Common myeloid progenitor, CD34-positive (primary cell): ENCODE data around the gene SLC27A1.
A peak's percentile ranks its signal among the peaks of the same experiment; 100 is the strongest.
"Not testable (repeated sequence)": the region's sequence is repeated elsewhere in the genome, so short reads cannot be mapped to it uniquely, and the experiment has no call there.

Source experiments
- CTCF ChIA-PET: fragments of 350-600 bp; sonication (Branson Sonifier 250); formaldehyde crosslinking; loops from one replicate; lab custom pipeline; 2021; ENCODE audit warnings: antibody characterized with exemption; lab: Charles Lee
- POLR2A ChIA-PET: fragments of 350-600 bp; sonication (Branson Sonifier 250); formaldehyde crosslinking; loops from one replicate; lab custom pipeline; 2021; ENCODE audit warnings: antibody characterized with exemption; lab: Charles Lee
- DNase-seq, 3 donors: peaks; one replicate each; pipeline versions ENCODE4 v3.0.0 to v3.0.0-alpha.2; 2013
- H3K27ac ChIP-seq, 2 experiments: 1 replicate in 1 of 2; 2 replicates in 1 of 2; pipeline ENCODE4 v1.7.0; 2013; ENCODE audit warnings: inconsistent platforms in 2 of 2, low read length in 2 of 2, mild to moderate bottlenecking in 2 of 2, low read depth in 1 of 2, moderate library complexity in 1 of 2; ENCODE audit not compliant: severe bottlenecking in 2 of 2, insufficient read depth in 1 of 2, poor library complexity in 1 of 2
- H3K27me3 ChIP-seq, 5 experiments: replicated peaks in 2 of 5; 1 replicate in 3 of 5; 2 replicates in 2 of 5; pipeline versions ENCODE4 v1.6.1 to v1.7.0; 2013; ENCODE audit warnings: low read length in 4 of 5, mild to moderate bottlenecking in 2 of 5, moderate library complexity in 2 of 5, inconsistent platforms in 1 of 5; ENCODE audit not compliant: insufficient read depth in 5 of 5, control insufficient read depth in 4 of 5
- H3K36me3 ChIP-seq, 4 experiments: 1 replicate in 2 of 4; 2 replicates in 2 of 4; pipeline versions ENCODE4 v1.6.1 to v1.7.0; 2013; ENCODE audit warnings: low read length in 3 of 4, control low read depth in 1 of 4, mild to moderate bottlenecking in 1 of 4; ENCODE audit not compliant: control insufficient read depth in 4 of 4, insufficient read depth in 4 of 4
- H3K4me1 ChIP-seq, 4 experiments: 1 replicate in 3 of 4; 2 replicates in 1 of 4; pipeline versions ENCODE4 v1.6.1 to v1.7.1; 2013; ENCODE audit warnings: low read length in 3 of 4, mild to moderate bottlenecking in 3 of 4, control low read depth in 1 of 4, inconsistent platforms in 1 of 4, moderate library complexity in 1 of 4; ENCODE audit not compliant: control insufficient read depth in 4 of 4, insufficient read depth in 4 of 4; ENCODE audit errors: control extremely low read depth in 1 of 4
- H3K4me3 ChIP-seq, 7 experiments: 1 replicate in 4 of 7; 2 replicates in 3 of 7; pipeline versions ENCODE4 v1.5.1 to v1.7.0; 2013; ENCODE audit warnings: mild to moderate bottlenecking in 7 of 7, low read length in 6 of 7, moderate library complexity in 6 of 7, inconsistent platforms in 2 of 7, low read depth in 2 of 7, control low read depth in 1 of 7; ENCODE audit not compliant: insufficient read depth in 4 of 7, control insufficient read depth in 1 of 7; ENCODE audit errors: extremely low read depth in 1 of 7
- H3K9me3 ChIP-seq, 5 experiments: 1 replicate in 4 of 5; 2 replicates in 1 of 5; pipeline versions ENCODE4 v1.6.1 to v1.7.1; 2013; ENCODE audit warnings: low read length in 4 of 5, mild to moderate bottlenecking in 2 of 5, inconsistent platforms in 1 of 5, low read depth in 1 of 5, moderate library complexity in 1 of 5; ENCODE audit not compliant: control insufficient read depth in 4 of 5, insufficient read depth in 2 of 5; ENCODE audit errors: control extremely low read depth in 1 of 5
- WGBS: methylation state at CpG from one replicate; pipeline ENCODE4 v1.1.5; 2013; ENCODE audit not compliant: insufficient coverage; 5-methylcytosine and 5-hydroxymethylcytosine counted together

SLC27A1 gene

GRCh38 chr19:17469092-17469480, 1.2 kb upstream of the SLC27A1 start:
- POLR2A ChIA-PET: no interaction called here
- H3K4me3 ChIP-seq: peak overlapping the region; percentile 44 to 86 (median 75)
- H3K27ac ChIP-seq: peak overlapping the region in 1 of 2 experiments; percentile 14
- no peaks in the 10 kb centered on the region for H3K36me3 ChIP-seq
- H3K4me1 ChIP-seq: peaks cover 0 to 50% (median 33%) of the 10 kb centered on the region in 4 experiments
- CTCF ChIA-PET: interaction anchor here (0.8 to 1.6 kb wide), 4 partner anchors 15 to 77 kb away, joined by 3 to 5 read pairs (median 3); no protein-coding TSS in a partner anchor
- 5% methylated on average over 18 of the region's 19 CpGs for WGBS
- H3K27me3 ChIP-seq: no peaks in the 10 kb centered on the region
- DNase-seq: peak in 1 of 3 donors; percentile 25
- H3K9me3 ChIP-seq: no peaks in the 10 kb centered on the region

DNA sequence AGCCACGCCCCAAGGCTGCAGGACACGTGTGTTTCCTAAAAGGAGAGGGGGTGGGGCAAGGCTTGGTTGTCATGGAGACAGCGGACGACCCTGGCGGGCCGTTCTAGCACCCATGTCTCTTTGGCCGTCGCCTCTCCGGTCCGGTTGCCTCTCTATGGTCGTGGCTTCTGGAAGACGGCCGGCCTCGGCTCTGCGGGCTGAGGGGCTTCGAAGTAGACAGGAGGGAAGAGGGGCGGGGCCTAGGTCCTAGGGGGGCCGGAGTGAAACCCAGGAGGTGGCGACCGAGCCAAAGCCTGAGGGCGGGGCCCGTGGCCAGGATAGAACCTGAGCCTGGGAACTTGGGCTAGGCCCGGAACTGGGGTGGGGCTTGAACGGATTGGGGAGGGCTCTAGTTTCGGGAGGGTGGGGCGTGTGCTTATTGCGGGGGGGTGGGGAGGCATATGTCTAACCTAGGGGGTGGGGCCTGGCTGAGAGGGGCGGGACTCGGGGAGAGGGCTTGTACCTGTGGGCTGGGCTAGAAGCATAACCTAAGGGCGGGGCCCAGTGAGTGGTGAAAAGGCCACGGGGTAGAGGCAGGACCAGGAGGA, 750 bp upstream of the SLC27A1 start:
- ChIA-PET POLR2A (interaction anchor here (0.6 kb wide), 1 partner anchor 73 kb away, joined by 3 read pairs; no protein-coding TSS in a partner anchor), CTCF (interaction anchor here (1.0 to 5.5 kb wide), 3 partner anchors 15 to 27 kb away, joined by 3 to 27 read pairs (median 5); no protein-coding TSS in a partner anchor)
- 0% methylated on average over 10 of the region's 31 CpGs for WGBS
- Histone ChIP-seq H3K27me3 (no peaks in the 10 kb centered on the region), H3K27ac (peak overlapping the region in 1 of 2 experiments; percentile 68), H3K36me3 (no peaks in the 10 kb centered on the region), H3K9me3 (no peaks in the 10 kb centered on the region), H3K4me1 (peaks cover 0 to 50% (median 33%) of the 10 kb centered on the region in 4 experiments), H3K4me3 (peak overlapping the region; percentile 67 to 86 (median 77))
- DNase-seq: peak; percentile 94 to 97 (median 97)

- H3K4me3 ChIP-seq: peak overlapping the region in 5 of 7 experiments; percentile 65 to 86 (median 77)
- DNase-seq: no peak
- no peaks in the 10 kb centered on the region for H3K9me3 ChIP-seq
- ChIA-PET POLR2A (interaction anchor here (0.6 kb wide), 1 partner anchor 9 kb away, joined by 3 read pairs; no protein-coding TSS in a partner anchor), CTCF (interaction anchor here (0.7 to 5.5 kb wide), 6 partner anchors 9 to 68 kb away, joined by 3 to 27 read pairs (median 4); partner anchors contain the start of gene PGLS)
- peaks cover 0 to 60% (median 38%) of the 10 kb centered on the region in 4 experiments for H3K4me1 ChIP-seq
- H3K27me3 ChIP-seq: no peaks in the 10 kb centered on the region
- H3K27ac ChIP-seq: no peak overlapping the region
- no peaks in the 10 kb centered on the region for H3K36me3 ChIP-seq
- 89% methylated on average over 9 of the region's 12 CpGs for WGBS
Observed at GRCh38 chr19:17471410-17472125, 1.2 kb downstream of the SLC27A1 start.

GRCh38 chr19:17473041-17473440, 2.7 kb downstream of the SLC27A1 start:
- H3K4me3 ChIP-seq: no peak overlapping the region
- peak; percentile 78 to 94 (median 93) for DNase-seq
- 95% methylated on average over 7 of the region's 9 CpGs for WGBS
- H3K27me3 ChIP-seq: no peaks in the 10 kb centered on the region
- H3K4me1 ChIP-seq: peaks cover 0 to 51% (median 37%) of the 10 kb centered on the region in 4 experiments
- ChIA-PET CTCF (interaction anchor here (1.6 to 5.5 kb wide), 4 partner anchors 10 to 42 kb away, joined by 5 to 27 read pairs (median 6); no protein-coding TSS in a partner anchor), POLR2A (no interaction called here)
- H3K36me3 ChIP-seq: no peaks in the 10 kb centered on the region
- no peaks in the 10 kb centered on the region for H3K9me3 ChIP-seq
- no peak overlapping the region for H3K27ac ChIP-seq

DNA sequence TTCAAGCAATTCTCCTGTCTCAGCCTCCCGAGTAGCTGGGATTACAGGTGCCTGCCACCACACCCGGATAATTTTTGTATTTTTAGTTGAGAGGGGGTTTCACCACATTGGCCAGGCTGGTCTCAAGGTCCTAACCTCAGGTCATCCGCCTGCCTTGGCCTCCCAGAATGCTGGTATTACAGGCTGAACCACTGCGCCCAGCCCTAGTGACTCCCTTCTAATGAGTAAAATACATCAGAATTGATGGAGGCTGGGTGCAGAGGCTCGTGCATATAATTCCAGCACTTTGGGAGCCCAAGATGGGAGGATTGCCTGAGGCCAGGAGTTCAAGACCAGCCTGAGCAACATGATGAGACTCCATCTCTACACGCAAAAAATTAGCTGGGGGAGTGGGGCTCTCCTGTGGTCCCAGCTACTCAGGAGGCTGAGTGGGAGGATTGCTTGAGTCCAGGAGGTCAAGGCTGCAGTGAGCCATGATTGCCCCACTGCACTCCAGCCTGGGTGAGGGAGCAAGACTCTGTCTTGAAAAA, 4.8 kb downstream of the SLC27A1 start:
- DNase-seq, H3K36me3 ChIP-seq, H3K4me3 ChIP-seq, H3K27ac ChIP-seq, H3K9me3 ChIP-seq, H3K27me3 ChIP-seq: not testable (repeated sequence)
- 70% methylated on average over 4 of the region's 6 CpGs for WGBS
- H3K4me1 ChIP-seq: peaks cover 0 to 33% (median 26%) of the 10 kb centered on the region in 4 experiments
- CTCF ChIA-PET: interaction anchor here (0.7 to 5.5 kb wide), 2 partner anchors 21 to 36 kb away, joined by 3 to 27 read pairs; no protein-coding TSS in a partner anchor
- POLR2A ChIA-PET: interaction anchor here (0.6 to 1.1 kb wide), 2 partner anchors 10 to 17 kb away, joined by 3 to 4 read pairs; no protein-coding TSS in a partner anchor

DNA sequence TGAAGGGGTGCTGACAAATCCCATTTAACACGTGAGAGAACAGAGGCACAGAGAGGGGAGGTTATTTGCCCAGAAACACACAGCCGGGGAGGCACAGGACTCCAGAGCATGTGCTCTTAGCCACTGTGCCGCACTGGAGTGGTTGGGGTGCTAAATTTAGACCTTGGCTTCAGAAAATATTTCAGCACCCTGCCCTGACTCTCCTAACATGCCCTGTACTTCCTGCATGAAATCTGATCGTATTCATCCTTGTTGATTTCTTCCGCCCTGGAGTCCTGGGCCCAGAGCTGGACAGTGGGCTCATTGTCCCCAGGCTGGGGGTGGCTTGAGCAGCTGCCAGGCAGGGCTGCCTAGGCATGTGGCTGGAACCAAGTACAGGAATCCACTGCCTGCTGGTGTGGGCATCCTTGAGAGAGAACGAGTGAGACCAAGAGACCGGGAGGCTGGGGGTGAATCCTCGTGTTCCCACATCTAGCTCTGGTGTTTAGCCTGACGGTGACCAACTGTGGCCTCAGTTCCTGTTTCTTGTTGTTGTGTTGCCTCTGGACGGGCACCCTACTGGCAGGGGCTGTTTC, 5.3 kb downstream of the SLC27A1 start:
- ChIA-PET POLR2A (interaction anchor here (0.6 to 1.1 kb wide), 2 partner anchors 10 to 17 kb away, joined by 3 to 4 read pairs; no protein-coding TSS in a partner anchor), CTCF (interaction anchor here (0.7 to 1.8 kb wide), 2 partner anchors 13 to 35 kb away, joined by 3 read pairs; no protein-coding TSS in a partner anchor)
- H3K27ac ChIP-seq: no peak overlapping the region
- peaks cover 0 to 33% (median 25%) of the 10 kb centered on the region in 4 experiments for H3K4me1 ChIP-seq
- no peak for DNase-seq
- H3K36me3 ChIP-seq: no peaks in the 10 kb centered on the region
- no peaks in the 10 kb centered on the region for H3K27me3 ChIP-seq
- H3K9me3 ChIP-seq: no peaks in the 10 kb centered on the region
- H3K4me3 ChIP-seq: peak overlapping the region in 1 of 7 experiments; percentile 19
- WGBS: 66% methylated on average over 10 of the region's 10 CpGs
